Measurements from ENCODE around the gene IL10RA. TPM values are rescaled to one million over a fixed set of nuclear protein-coding genes. Genes with fewer than 3 reads are reported as not detected.

Gene IL10RA
- total RNA-seq, 3 donors from 2014 or later = 30.5 to 39.3 (median 36.6) TPM

DNA sequence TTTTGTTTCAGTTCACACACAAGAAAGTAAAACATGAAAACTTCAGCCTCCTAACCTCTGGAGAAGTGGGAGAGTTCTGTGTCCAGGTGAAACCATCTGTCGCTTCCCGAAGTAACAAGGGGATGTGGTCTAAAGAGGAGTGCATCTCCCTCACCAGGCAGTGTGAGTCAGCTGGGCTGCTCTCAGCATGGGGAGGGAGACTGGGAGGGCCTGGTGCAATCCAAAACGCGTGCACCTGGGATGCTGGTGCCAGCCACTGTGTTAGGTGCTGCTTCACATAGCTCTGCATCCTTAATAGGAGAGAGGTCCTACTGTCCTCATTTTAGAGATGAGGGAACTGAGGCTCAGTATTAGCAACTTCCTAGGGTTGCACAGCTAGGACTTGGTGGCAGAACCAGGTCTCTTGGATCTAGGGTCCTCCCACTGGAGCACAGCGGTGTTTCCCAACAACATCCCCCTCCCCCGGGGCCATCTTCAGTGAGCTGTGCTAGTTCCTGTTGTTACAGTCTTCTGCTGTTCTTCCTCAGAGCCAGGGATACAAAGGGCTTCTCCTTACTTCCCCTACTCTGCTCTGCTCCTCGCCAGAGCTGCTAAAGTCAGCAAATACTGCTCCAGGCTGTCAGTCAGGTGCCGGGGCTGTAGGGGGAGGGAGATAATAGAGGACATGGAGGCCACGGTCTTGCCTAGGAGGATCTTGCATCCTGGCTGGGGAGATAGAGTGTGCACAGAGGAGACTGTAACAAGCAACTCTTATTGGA lies 8.0 kb downstream of the IL10RA start:
- H3K4me1 Mint-ChIP-seq (ENCODE audit: low read depth) = peaks cover 92% of the 10 kb centered on the region
- H3K4me3 Mint-ChIP-seq = no peak overlapping the region
- H3K36me3 Mint-ChIP-seq (ENCODE audit: insufficient read depth) = peaks cover 71% of the 10 kb centered on the region
- H3K9me3 Mint-ChIP-seq = no peaks in the 10 kb centered on the region
- no peaks in the 10 kb centered on the region for H3K27me3 Mint-ChIP-seq (ENCODE audit: low read depth)
- DNase-seq (no peak), ATAC-seq (no peak)

DNA sequence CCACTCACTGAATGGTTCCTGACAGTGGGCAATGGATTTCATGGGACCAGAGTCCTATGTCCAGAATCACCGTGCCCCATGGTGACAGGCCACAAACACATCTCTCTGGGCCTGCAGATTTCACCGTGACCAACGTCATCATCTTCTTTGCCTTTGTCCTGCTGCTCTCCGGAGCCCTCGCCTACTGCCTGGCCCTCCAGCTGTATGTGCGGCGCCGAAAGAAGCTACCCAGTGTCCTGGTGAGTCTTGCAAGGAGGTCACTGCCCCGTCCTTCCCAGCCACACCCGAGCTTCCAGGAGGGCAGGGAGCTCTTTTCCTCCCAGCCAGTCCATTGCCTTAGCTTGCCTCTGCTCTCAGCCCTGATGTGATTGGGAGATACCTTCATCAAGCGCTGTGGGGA lies 9.3 kb downstream of the IL10RA start:
- ATAC-seq (no peak), DNase-seq (no peak)
- peaks cover 69% of the 10 kb centered on the region for H3K36me3 Mint-ChIP-seq (ENCODE audit: insufficient read depth)
- no peak overlapping the region for H3K4me3 Mint-ChIP-seq
- H3K9me3 Mint-ChIP-seq = no peaks in the 10 kb centered on the region
- peaks cover 90% of the 10 kb centered on the region for H3K4me1 Mint-ChIP-seq (ENCODE audit: low read depth)
- H3K27me3 Mint-ChIP-seq (ENCODE audit: low read depth) = no peaks in the 10 kb centered on the region

DNA sequence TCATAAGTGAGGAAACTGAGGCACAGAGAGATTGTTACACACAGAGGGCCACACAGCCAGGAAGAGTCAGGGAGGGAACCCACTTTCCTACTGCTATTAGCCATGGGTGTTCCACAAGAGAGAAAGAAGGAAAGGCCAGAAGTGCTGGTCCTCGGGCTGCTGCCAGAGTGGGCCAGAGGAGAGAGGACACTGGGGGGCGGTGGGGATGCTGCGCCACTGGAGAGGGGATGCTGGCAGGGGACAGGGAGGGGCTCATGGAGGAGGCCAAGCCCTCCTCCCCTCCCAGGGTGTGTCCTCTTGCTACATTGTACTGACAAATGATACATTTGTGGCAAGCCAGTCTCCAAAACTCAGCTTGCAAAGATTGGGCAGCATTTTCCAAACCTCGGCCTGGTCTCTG lies 9.9 kb downstream of the IL10RA start:
- Mint-ChIP-seq H3K9me3 (no peaks in the 10 kb centered on the region), H3K4me3 (no peak overlapping the region), H3K27me3 (ENCODE audit: low read depth) (no peaks in the 10 kb centered on the region), H3K4me1 (ENCODE audit: low read depth) (peaks cover 90% of the 10 kb centered on the region), H3K36me3 (ENCODE audit: insufficient read depth) (peaks cover 70% of the 10 kb centered on the region)
- ATAC-seq = no peak
- DNase-seq = no peak

DNA sequence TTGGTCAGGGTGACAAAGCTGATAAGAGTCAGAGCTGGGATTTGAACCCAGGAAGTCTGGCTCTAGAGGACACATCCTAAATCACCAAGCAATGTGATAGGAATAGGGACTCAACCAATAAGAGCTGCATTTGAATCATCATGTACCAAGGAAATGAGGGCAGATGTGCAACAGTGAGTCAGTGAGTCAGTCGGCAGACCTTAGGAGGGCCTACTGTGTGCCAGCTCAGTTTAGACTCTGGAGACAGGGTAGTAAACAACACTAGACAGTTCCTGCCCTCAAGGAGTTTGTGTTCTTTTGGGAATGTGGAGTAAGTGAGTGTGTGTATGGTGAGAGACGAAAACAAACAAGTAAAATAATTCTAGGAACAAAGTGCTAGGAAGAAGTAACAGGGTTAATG lies 11.2 kb downstream of the IL10RA start:
- ATAC-seq (no peak), DNase-seq (no peak)
- no peaks in the 10 kb centered on the region for H3K9me3 Mint-ChIP-seq
- peaks cover 66% of the 10 kb centered on the region for H3K36me3 Mint-ChIP-seq (ENCODE audit: insufficient read depth)
- H3K4me3 Mint-ChIP-seq = no peak overlapping the region
- peaks cover 91% of the 10 kb centered on the region for H3K4me1 Mint-ChIP-seq (ENCODE audit: low read depth)
- H3K27me3 Mint-ChIP-seq (ENCODE audit: low read depth) = no peaks in the 10 kb centered on the region

DNA sequence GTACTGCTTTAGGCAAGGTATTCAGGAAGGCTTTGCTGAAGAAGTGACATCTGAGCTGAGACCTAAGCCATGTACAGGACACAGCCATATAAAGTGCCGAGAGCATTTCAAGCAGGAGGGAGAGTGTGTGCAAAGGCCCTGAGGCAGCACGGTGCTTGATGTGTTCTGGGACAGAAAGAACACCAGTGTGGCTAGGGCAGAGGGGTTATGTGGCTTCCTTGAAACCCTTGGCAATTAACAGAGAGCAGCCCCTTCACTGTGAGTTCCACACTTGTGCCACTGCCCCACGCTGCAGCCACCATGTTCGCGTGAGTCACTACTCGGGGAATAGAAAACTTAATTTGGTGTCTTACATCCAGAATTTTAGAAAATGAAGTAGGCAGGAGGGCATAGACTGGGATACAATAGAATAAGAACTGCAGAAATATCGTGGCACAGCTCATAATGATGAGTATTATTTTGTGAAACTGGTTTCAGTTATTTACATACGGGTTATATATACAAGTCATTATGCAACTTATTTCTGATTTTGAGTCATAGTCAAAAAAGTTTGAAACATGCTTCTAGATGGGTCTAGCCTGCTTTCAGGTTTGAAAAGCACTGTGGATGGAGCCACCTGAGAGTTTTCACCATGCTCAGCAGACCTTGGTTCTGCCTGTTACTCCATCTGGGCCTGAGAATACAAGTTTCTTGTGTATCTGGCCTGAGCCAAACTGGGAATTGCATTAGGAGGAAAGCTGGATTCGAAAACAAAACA lies 11.8 kb downstream of the IL10RA start:
- H3K36me3 Mint-ChIP-seq (ENCODE audit: insufficient read depth) = peaks cover 60% of the 10 kb centered on the region
- no peaks in the 10 kb centered on the region for H3K9me3 Mint-ChIP-seq
- no peak for DNase-seq
- H3K4me1 Mint-ChIP-seq (ENCODE audit: low read depth) = peaks cover 91% of the 10 kb centered on the region
- ATAC-seq = peak; percentile 35 to 39
- H3K27me3 Mint-ChIP-seq (ENCODE audit: low read depth) = no peaks in the 10 kb centered on the region
- H3K4me3 Mint-ChIP-seq = no peak overlapping the region

DNA sequence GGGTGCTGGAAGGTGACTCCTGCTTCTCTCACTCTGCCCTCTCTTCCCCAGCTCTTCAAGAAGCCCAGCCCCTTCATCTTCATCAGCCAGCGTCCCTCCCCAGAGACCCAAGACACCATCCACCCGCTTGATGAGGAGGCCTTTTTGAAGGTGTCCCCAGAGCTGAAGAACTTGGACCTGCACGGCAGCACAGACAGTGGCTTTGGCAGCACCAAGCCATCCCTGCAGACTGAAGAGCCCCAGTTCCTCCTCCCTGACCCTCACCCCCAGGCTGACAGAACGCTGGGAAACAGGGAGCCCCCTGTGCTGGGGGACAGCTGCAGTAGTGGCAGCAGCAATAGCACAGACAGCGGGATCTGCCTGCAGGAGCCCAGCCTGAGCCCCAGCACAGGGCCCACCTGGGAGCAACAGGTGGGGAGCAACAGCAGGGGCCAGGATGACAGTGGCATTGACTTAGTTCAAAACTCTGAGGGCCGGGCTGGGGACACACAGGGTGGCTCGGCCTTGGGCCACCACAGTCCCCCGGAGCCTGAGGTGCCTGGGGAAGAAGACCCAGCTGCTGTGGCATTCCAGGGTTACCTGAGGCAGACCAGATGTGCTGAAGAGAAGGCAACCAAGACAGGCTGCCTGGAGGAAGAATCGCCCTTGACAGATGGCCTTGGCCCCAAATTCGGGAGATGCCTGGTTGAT lies 12.6 kb downstream of the IL10RA start:
- Mint-ChIP-seq H3K9me3 (peaks cover 3% of the 10 kb centered on the region), H3K36me3 (ENCODE audit: insufficient read depth) (peaks cover 58% of the 10 kb centered on the region), H3K4me3 (no peak overlapping the region), H3K4me1 (ENCODE audit: low read depth) (peaks cover 91% of the 10 kb centered on the region), H3K27me3 (ENCODE audit: low read depth) (no peaks in the 10 kb centered on the region)
- DNase-seq (no peak), ATAC-seq (no peak)

DNA sequence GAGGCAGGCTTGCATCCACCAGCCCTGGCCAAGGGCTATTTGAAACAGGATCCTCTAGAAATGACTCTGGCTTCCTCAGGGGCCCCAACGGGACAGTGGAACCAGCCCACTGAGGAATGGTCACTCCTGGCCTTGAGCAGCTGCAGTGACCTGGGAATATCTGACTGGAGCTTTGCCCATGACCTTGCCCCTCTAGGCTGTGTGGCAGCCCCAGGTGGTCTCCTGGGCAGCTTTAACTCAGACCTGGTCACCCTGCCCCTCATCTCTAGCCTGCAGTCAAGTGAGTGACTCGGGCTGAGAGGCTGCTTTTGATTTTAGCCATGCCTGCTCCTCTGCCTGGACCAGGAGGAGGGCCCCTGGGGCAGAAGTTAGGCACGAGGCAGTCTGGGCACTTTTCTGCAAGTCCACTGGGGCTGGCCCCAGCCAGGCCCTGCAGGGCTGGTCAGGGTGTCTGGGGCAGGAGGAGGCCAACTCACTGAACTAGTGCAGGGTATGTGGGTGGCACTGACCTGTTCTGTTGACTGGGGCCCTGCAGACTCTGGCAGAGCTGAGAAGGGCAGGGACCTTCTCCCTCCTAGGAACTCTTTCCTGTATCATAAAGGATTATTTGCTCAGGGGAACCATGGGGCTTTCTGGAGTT lies 13.3 kb downstream of the IL10RA start:
- no peak overlapping the region for H3K4me3 Mint-ChIP-seq

DNA sequence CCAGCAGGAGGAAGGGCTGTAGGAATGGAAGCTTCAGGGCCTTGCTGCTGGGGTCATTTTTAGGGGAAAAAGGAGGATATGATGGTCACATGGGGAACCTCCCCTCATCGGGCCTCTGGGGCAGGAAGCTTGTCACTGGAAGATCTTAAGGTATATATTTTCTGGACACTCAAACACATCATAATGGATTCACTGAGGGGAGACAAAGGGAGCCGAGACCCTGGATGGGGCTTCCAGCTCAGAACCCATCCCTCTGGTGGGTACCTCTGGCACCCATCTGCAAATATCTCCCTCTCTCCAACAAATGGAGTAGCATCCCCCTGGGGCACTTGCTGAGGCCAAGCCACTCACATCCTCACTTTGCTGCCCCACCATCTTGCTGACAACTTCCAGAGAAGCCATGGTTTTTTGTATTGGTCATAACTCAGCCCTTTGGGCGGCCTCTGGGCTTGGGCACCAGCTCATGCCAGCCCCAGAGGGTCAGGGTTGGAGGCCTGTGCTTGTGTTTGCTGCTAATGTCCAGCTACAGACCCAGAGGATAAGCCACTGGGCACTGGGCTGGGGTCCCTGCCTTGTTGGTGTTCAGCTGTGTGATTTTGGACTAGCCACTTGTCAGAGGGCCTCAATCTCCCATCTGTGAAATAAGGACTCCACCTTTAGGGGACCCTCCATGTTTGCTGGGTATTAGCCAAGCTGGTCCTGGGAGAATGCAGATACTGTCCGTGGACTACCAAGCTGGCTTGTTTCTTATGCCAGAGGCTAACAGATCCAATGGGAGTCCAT lies 14.1 kb downstream of the IL10RA start:
- DNase-seq (no peak), ATAC-seq (no peak)
- Mint-ChIP-seq H3K36me3 (ENCODE audit: insufficient read depth) (peaks cover 48% of the 10 kb centered on the region), H3K9me3 (peaks cover 3% of the 10 kb centered on the region), H3K27me3 (ENCODE audit: low read depth) (no peaks in the 10 kb centered on the region), H3K4me1 (ENCODE audit: low read depth) (peaks cover 91% of the 10 kb centered on the region), H3K4me3 (no peak overlapping the region)

More for the DNA sequence above, 13.3 kb downstream of the IL10RA start:
- no peak for ATAC-seq
- Mint-ChIP-seq H3K9me3 (peaks cover 3% of the 10 kb centered on the region), H3K4me1 (ENCODE audit: low read depth) (peaks cover 91% of the 10 kb centered on the region), H3K36me3 (ENCODE audit: insufficient read depth) (peaks cover 56% of the 10 kb centered on the region), H3K27me3 (ENCODE audit: low read depth) (no peaks in the 10 kb centered on the region)
- no peak for DNase-seq

DNA sequence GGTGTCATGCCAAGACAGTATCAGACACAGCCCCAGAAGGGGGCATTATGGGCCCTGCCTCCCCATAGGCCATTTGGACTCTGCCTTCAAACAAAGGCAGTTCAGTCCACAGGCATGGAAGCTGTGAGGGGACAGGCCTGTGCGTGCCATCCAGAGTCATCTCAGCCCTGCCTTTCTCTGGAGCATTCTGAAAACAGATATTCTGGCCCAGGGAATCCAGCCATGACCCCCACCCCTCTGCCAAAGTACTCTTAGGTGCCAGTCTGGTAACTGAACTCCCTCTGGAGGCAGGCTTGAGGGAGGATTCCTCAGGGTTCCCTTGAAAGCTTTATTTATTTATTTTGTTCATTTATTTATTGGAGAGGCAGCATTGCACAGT lies 14.6 kb downstream of the IL10RA start:
- Mint-ChIP-seq H3K27me3 (ENCODE audit: low read depth) (no peaks in the 10 kb centered on the region), H3K36me3 (ENCODE audit: insufficient read depth) (peaks cover 42% of the 10 kb centered on the region), H3K4me3 (no peak overlapping the region)

DNA sequence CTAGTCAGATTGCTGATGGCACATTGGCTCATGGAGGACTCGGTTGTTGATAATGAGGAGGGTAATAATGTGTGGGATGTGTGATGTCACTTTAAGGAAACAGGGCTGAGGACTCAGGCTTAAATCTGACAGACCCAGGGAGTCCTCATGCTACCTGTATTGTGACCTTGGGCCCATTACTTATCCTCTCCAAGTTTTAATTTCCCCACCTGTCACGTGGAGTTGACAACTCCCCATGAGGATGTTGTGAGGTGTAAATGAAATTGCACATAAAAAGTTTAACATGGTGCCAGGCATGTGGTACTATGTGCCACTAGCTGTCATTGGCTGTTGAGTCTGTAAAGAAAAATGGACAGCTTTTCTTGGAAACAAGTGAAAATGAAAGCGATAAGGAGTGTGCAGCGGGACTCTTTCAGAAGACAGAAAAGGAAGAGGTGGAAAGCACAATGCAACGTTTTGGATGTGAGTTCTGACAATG lies 15.3 kb downstream of the IL10RA start:
- peak overlapping the region; percentile 63 for H3K4me3 Mint-ChIP-seq
- H3K9me3 Mint-ChIP-seq = peaks cover 3% of the 10 kb centered on the region
- peaks cover 96% of the 10 kb centered on the region for H3K4me1 Mint-ChIP-seq (ENCODE audit: low read depth)
- H3K27me3 Mint-ChIP-seq (ENCODE audit: low read depth) = no peaks in the 10 kb centered on the region
- DNase-seq (no peak), ATAC-seq (peak in 1 of 2 donors; percentile 6)
- H3K36me3 Mint-ChIP-seq (ENCODE audit: insufficient read depth) = peaks cover 40% of the 10 kb centered on the region

More for the DNA sequence above, 14.6 kb downstream of the IL10RA start:
- Mint-ChIP-seq H3K9me3 (peaks cover 3% of the 10 kb centered on the region), H3K4me1 (ENCODE audit: low read depth) (peaks cover 91% of the 10 kb centered on the region)
- ATAC-seq (no peak), DNase-seq (no peak)

DNA sequence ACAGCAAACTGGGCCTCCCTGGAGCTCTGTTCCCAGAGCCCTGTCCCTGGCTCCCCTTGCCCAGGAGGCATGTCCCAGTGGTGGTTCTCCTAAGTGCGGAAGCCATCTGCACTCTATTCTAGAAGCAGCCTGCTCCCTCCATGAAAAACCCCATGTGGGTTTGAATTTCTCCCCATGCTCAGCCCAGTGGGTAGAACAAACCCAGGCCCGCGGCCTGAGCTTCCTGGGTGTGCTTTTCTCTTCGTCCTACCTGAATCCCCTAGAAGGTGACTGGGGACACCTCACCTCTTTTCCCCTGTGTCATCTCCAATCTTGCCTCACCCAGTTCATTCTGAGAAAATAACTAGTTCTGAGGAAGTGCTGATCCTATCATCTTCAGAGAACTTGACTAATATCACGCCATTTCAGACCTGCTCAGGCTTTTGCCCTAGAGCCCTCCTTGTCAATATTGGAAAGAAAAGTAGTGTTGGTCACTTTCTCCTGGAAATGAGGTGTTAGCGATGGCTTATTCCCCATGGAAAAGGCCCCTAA lies 15.9 kb downstream of the IL10RA start:
- Mint-ChIP-seq H3K36me3 (ENCODE audit: insufficient read depth) (peaks cover 36% of the 10 kb centered on the region), H3K4me1 (ENCODE audit: low read depth) (peaks cover 98% of the 10 kb centered on the region), H3K9me3 (peaks cover 3% of the 10 kb centered on the region), H3K27me3 (ENCODE audit: low read depth) (no peaks in the 10 kb centered on the region), H3K4me3 (peak overlapping the region; percentile 63)
- peak; percentile 62 to 63 for ATAC-seq
- DNase-seq = peak; percentile 53

DNA sequence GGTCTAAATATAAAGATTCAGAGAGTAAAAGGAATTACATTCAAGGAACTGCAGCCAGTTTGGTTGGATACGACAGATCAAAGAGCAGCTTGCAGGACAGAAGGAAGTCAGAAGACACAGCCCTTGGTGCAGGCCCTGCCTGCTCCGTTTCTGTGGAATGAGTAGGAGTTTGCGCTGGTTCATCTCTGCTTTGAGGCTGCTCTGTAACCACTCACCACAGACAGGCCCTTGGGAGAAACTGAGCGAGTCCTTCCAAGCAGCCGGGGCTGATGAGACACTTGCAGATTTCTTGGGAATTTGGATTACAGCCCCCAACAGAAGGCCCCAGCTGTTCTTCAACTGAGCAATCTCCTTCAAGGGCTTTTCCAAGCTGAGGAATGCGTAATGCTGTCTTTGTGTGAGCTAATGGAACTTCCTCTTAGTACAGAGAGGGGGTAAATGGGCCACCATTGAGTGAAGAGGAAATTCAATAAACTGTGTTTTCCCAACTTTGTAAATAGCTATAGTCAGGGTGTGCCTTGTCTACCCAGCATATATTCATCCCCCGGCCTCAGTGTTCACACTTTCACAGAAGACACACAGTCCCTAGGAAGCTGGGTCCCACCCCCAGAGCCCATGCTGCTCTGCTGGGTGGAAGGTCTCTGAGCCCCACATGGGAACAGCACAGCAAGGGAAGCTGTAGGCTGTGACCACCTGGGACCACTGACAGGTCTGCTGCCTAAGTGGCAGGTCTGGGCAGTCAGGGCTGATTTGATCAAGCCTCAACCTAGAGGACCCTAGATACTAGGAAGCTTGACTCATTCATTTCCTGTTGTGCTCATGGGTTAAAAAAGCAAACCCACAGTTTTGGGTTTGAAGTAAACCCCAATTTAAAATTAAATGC lies 16.6 kb downstream of the IL10RA start:
- H3K36me3 Mint-ChIP-seq (ENCODE audit: insufficient read depth) = peaks cover 29% of the 10 kb centered on the region
- H3K4me3 Mint-ChIP-seq = peak overlapping the region; percentile 63
- DNase-seq (peak; percentile 48), ATAC-seq (peak; percentile 75 to 76)
- no peaks in the 10 kb centered on the region for H3K27me3 Mint-ChIP-seq (ENCODE audit: low read depth)
- peaks cover 98% of the 10 kb centered on the region for H3K4me1 Mint-ChIP-seq (ENCODE audit: low read depth)
- H3K9me3 Mint-ChIP-seq = peaks cover 3% of the 10 kb centered on the region

Measured in activated T-cell treated with anti-CD3 and anti-CD28 coated beads, Interleukin-2, amount 50 U/mL, for 4 hours (primary cell).